HEK293 (cell line): Measurements from ENCODE around the gene IGFBPL1.
A peak's percentile ranks its signal among the peaks of the same experiment; 100 is the strongest.

Source experiments
- CTCF ChIA-PET: fragments of 350-600 bp; formaldehyde crosslinking; extraction: SDS; loops from one replicate; lab custom pipeline; 2021; ENCODE audit warnings: antibody characterized with exemption; lab: Yijun Ruan, JAX
- POLR2A ChIA-PET: fragments of 300-600 bp; formaldehyde crosslinking; extraction: SDS; loops from one replicate; lab custom pipeline; 2020; ENCODE audit warnings: antibody characterized with exemption, inconsistent platforms; lab: Yijun Ruan, JAX
- H3K27ac ChIP-seq: fragments of 200-500 bp; sonication (Bioruptor generic); 2 replicates; pipeline ENCODE4 v1.5.1; 2014; ENCODE audit warnings: low read depth, low read length, control low read depth, inconsistent platforms; ENCODE audit errors: extremely low read depth
- H3K36me3 ChIP-seq, 2 experiments: fragments of 200-500 bp in 1 of 2; sonication (Bioruptor generic) in 1 of 2; 1 replicate in 1 of 2; 2 replicates in 1 of 2; pipeline ENCODE4 v1.5.1; 2014 to 2017; ENCODE audit warnings: inconsistent platforms in 2 of 2, low read length in 2 of 2; ENCODE audit not compliant: control insufficient read depth in 2 of 2, insufficient read depth in 1 of 2
- H3K4me1 ChIP-seq: fragments of 200-500 bp; sonication (Bioruptor generic); 2 replicates; pipeline ENCODE4 v1.5.1; 2014; ENCODE audit warnings: mild to moderate bottlenecking, low read length, inconsistent platforms; ENCODE audit not compliant: control insufficient read depth, insufficient read depth
- H3K4me3 ChIP-seq: 2 replicates; pipeline ENCODE4 v1.5.1; 2011; ENCODE audit warnings: low read depth, mild to moderate bottlenecking, control low read depth, low read length, moderate library complexity
- H3K9me3 ChIP-seq: fragments of 200-500 bp; sonication (Bioruptor generic); 2 replicates; pipeline ENCODE4 v1.5.1; 2014; ENCODE audit warnings: low read depth, low read length, inconsistent platforms; ENCODE audit not compliant: control insufficient read depth, insufficient read depth
- GLI4 ChIP-seq: fragments of 450-650 bp; formaldehyde crosslinking; IDR thresholded peaks from 2 replicates; pipeline ENCODE4 v1.5.1; 2016; ENCODE audit warnings: missing biosample characterization, missing genetic modification characterization
- HOXA7 ChIP-seq: sonication (generic); formaldehyde crosslinking; IDR thresholded peaks from 2 replicates; pipeline ENCODE4 v1.8.1; 2022; ENCODE audit warnings: missing genetic modification reagents, borderline replicate concordance
- HOXC10 ChIP-seq: sonication (generic); formaldehyde crosslinking; IDR thresholded peaks from 2 replicates; pipeline ENCODE4 v1.8.1; 2023; ENCODE audit warnings: mild to moderate bottlenecking, missing genetic modification reagents
- KLF7 ChIP-seq: fragments of 450-650 bp; formaldehyde crosslinking; IDR thresholded peaks from 2 replicates; pipeline ENCODE4 v1.5.1; 2016; ENCODE audit warnings: missing biosample characterization, missing genetic modification characterization, borderline replicate concordance
- PATZ1 ChIP-seq: fragments of 450-650 bp; formaldehyde crosslinking; IDR thresholded peaks from 2 replicates; pipeline ENCODE4 v1.5.1; 2016; ENCODE audit warnings: missing biosample characterization, missing genetic modification characterization
- SETDB1 ChIP-seq: IDR thresholded peaks from one replicate; pipeline ENCODE4 v1.6.1; 2017; ENCODE audit warnings: mild to moderate bottlenecking, low read length, moderate library complexity, mixed read lengths; ENCODE audit not compliant: insufficient read length
- SP3 ChIP-seq: fragments of 450-650 bp; formaldehyde crosslinking; IDR thresholded peaks from 2 replicates; pipeline ENCODE4 v1.5.1; 2016; ENCODE audit warnings: missing biosample characterization, missing genetic modification characterization
- ZBTB44 ChIP-seq: fragments of 450-650 bp; IDR thresholded peaks from 2 replicates; pipeline ENCODE4 v1.5.1; 2018; ENCODE audit warnings: missing biosample characterization, mild to moderate bottlenecking, missing genetic modification characterization
- ZNF2 ChIP-seq: fragments of 450-650 bp; formaldehyde crosslinking; IDR thresholded peaks from 2 replicates; pipeline ENCODE4 v1.5.1; 2016; ENCODE audit warnings: missing biosample characterization, missing genetic modification characterization
- ZNF223 ChIP-seq: fragments of 450-650 bp; formaldehyde crosslinking; IDR thresholded peaks from 2 replicates; pipeline ENCODE4 v1.5.1; 2016; ENCODE audit warnings: missing biosample characterization, missing genetic modification characterization
- ZNF23 ChIP-seq: fragments of 450-650 bp; formaldehyde crosslinking; IDR thresholded peaks from 2 replicates; pipeline ENCODE4 v1.5.1; 2016; ENCODE audit warnings: missing biosample characterization, missing genetic modification characterization, borderline replicate concordance
- ZNF404 ChIP-seq: fragments of 450-650 bp; formaldehyde crosslinking; IDR thresholded peaks from 2 replicates; pipeline ENCODE4 v1.5.1; 2017; ENCODE audit warnings: missing biosample characterization, missing genetic modification characterization
- ZNF560 ChIP-seq: fragments of 450-650 bp; formaldehyde crosslinking; IDR thresholded peaks from 2 replicates; pipeline ENCODE4 v1.5.1; 2017; ENCODE audit warnings: missing biosample characterization, missing genetic modification characterization, borderline replicate concordance
- ZNF600 ChIP-seq: fragments of 450-650 bp; formaldehyde crosslinking; IDR thresholded peaks from 2 replicates; pipeline ENCODE4 v1.5.1; 2016; ENCODE audit warnings: missing biosample characterization, missing genetic modification characterization
- ZNF610 ChIP-seq: fragments of 450-650 bp; formaldehyde crosslinking; IDR thresholded peaks from 2 replicates; pipeline ENCODE4 v1.5.1; 2016; ENCODE audit warnings: missing biosample characterization, missing genetic modification characterization, borderline replicate concordance
- ZNF624 ChIP-seq: fragments of 450-650 bp; formaldehyde crosslinking; IDR thresholded peaks from 2 replicates; pipeline ENCODE4 v1.5.1; 2017; ENCODE audit warnings: missing biosample characterization, missing genetic modification characterization
- ZNF629 ChIP-seq: fragments of 450-650 bp; formaldehyde crosslinking; IDR thresholded peaks from 2 replicates; pipeline ENCODE4 v1.5.1; 2017; ENCODE audit warnings: missing biosample characterization, missing genetic modification characterization
- ZNF645 ChIP-seq: fragments of 450-650 bp; formaldehyde crosslinking; IDR thresholded peaks from 2 replicates; pipeline ENCODE4; 2016; ENCODE audit warnings: missing biosample characterization, missing genetic modification characterization
- ZNF677 ChIP-seq: fragments of 450-650 bp; IDR thresholded peaks from 2 replicates; pipeline ENCODE4 v1.5.0; 2018; ENCODE audit warnings: missing biosample characterization, mild to moderate bottlenecking, missing genetic modification characterization, moderate library complexity
- ZNF76 ChIP-seq: fragments of 450-650 bp; formaldehyde crosslinking; IDR thresholded peaks from 2 replicates; pipeline ENCODE4; 2016; ENCODE audit warnings: low read depth, missing biosample characterization, missing genetic modification characterization, borderline replicate concordance
- ZNF777 ChIP-seq: fragments of 450-650 bp; formaldehyde crosslinking; IDR thresholded peaks from 2 replicates; pipeline ENCODE4 v1.5.1; 2017; ENCODE audit warnings: missing biosample characterization, missing genetic modification characterization, borderline replicate concordance
- ZSCAN18 ChIP-seq: fragments of 450-650 bp; formaldehyde crosslinking; IDR thresholded peaks from 2 replicates; pipeline ENCODE4 v1.5.1; 2016; ENCODE audit warnings: missing biosample characterization, missing genetic modification characterization
- ZXDB ChIP-seq: fragments of 450-650 bp; formaldehyde crosslinking; IDR thresholded peaks from 2 replicates; pipeline ENCODE4 v1.5.1; 2016; ENCODE audit warnings: missing biosample characterization, missing genetic modification characterization

Gene IGFBPL1

GRCh38 chr9:38385896-38386295 lies 38.4 kb downstream of the IGFBPL1 start:
- Histone ChIP-seq H3K4me1 (no peaks in the 10 kb centered on the region), H3K36me3 (no peaks in the 10 kb centered on the region), H3K9me3 (no peaks in the 10 kb centered on the region), H3K27ac (no peak overlapping the region), H3K4me3 (no peak overlapping the region)
- ChIA-PET CTCF (interaction anchor here (1.5 kb wide), 1 partner anchor 13 kb away, joined by 6 read pairs; no protein-coding TSS in a partner anchor), POLR2A (no interaction called here)
- TF ChIP-seq HOXC10 (no peak), ZNF629 (tag by site-specific recombination) (no peak), ZXDB (tag by site-specific recombination) (no peak), ZSCAN18 (tag by site-specific recombination) (no peak), ZNF600 (no peak), ZNF645 (tag by site-specific recombination) (no peak), ZNF2 (tag by site-specific recombination) (no peak), GLI4 (tag by site-specific recombination) (no peak)

GRCh38 chr9:38384990-38385848 lies 39.0 kb downstream of the IGFBPL1 start:
- H3K27ac ChIP-seq, result no peak overlapping the region
- H3K36me3 ChIP-seq, result no peaks in the 10 kb centered on the region
- TF ChIP-seq ZNF624 (tag by site-specific recombination) (no peak), ZNF404 (tag by site-specific recombination) (no peak), ZNF560 (tag by site-specific recombination) (no peak), ZNF223 (no peak), SETDB1 (peak; percentile 65)
- H3K4me1 ChIP-seq, result no peaks in the 10 kb centered on the region
- H3K9me3 ChIP-seq, result no peaks in the 10 kb centered on the region
- no peak overlapping the region for H3K4me3 ChIP-seq
- ChIA-PET CTCF (no interaction called here), POLR2A (no interaction called here)

- Histone ChIP-seq H3K27ac (no peak overlapping the region), H3K9me3 (no peaks in the 10 kb centered on the region), H3K36me3 (no peaks in the 10 kb centered on the region), H3K4me3 (no peak overlapping the region), H3K4me1 (no peaks in the 10 kb centered on the region)
- POLR2A ChIA-PET, result no interaction called here
- CTCF ChIA-PET, result no interaction called here
- TF ChIP-seq ZNF23 (tag by site-specific recombination), result no peak
- TF ChIP-seq ZXDB (tag by site-specific recombination), result no peak
- TF ChIP-seq KLF7 (tag by site-specific recombination), result no peak
- TF ChIP-seq PATZ1 (tag by site-specific recombination), result no peak
- TF ChIP-seq SP3, result no peak
- TF ChIP-seq ZNF76, result no peak
- TF ChIP-seq HOXA7 (CRISPR knock-in tag), result no peak
- no peak for TF ChIP-seq ZNF677 (tag by site-specific recombination)
- no peak for TF ChIP-seq ZBTB44 (tag by site-specific recombination)
- no peak for TF ChIP-seq ZNF610
- no peak for TF ChIP-seq ZNF777 (tag by site-specific recombination)
- TF ChIP-seq, all 188 proteins: peak for 0
These were observed 42.1 kb downstream of the IGFBPL1 start for GRCh38 chr9:38382141-38382540.
